HepG2 (cell line): ENCODE results near the gene ERLIN1. TPM values are rescaled to one million over a fixed set of nuclear protein-coding genes. Genes with fewer than 3 reads are reported as not detected.

ENCODE experiments used
- CEBPZ ChIP-seq: IDR thresholded peaks from 2 replicates; pipeline ENCODE4 v1.6.1; 2012; ENCODE audit warnings: low read length, improper control_type of control experiment
- FOXC1 ChIP-seq: sonication (generic); formaldehyde crosslinking; IDR thresholded peaks from 2 replicates; pipeline ENCODE4 v1.8.0; 2022; ENCODE audit warnings: mild to moderate bottlenecking, missing genetic modification reagents, borderline replicate concordance
- JARID2 ChIP-seq: sonication (generic); formaldehyde crosslinking; IDR thresholded peaks from 2 replicates; pipeline ENCODE4 v1.8.1; 2023; ENCODE audit warnings: missing genetic modification reagents, inconsistent platforms; ENCODE audit not compliant: insufficient replicate concordance
- KAT8 ChIP-seq: IDR thresholded peaks from 2 replicates; pipeline ENCODE4 v1.6.1; 2016; ENCODE audit warnings: missing genetic modification reagents, missing compliant biosample characterization
- KDM1A ChIP-seq: IDR thresholded peaks from 2 replicates; pipeline ENCODE4 v1.6.1; 2016; ENCODE audit warnings: missing compliant biosample characterization
- MAF1 ChIP-seq: sonication (generic); formaldehyde crosslinking; IDR thresholded peaks from 2 replicates; pipeline ENCODE4 v1.5.0; 2020; ENCODE audit warnings: missing genetic modification reagents, borderline replicate concordance
- NCOR1 ChIP-seq: fragments of 200-600 bp; sonication (generic); IDR thresholded peaks from 2 replicates; pipeline ENCODE4 v1.7.0; 2017; ENCODE audit warnings: antibody characterized with exemption, low read length, borderline replicate concordance
- NFIC ChIP-seq: IDR thresholded peaks from 2 replicates; pipeline ENCODE4 v1.6.1; 2012; ENCODE audit warnings: mild to moderate bottlenecking, low read length, inconsistent platforms
- SMAD9 ChIP-seq: sonication (generic); formaldehyde crosslinking; IDR thresholded peaks from 2 replicates; pipeline ENCODE4 v1.5.1; 2020; ENCODE audit warnings: mild to moderate bottlenecking, missing genetic modification reagents
- ZNF280B ChIP-seq: sonication (generic); formaldehyde crosslinking; IDR thresholded peaks from 2 replicates; pipeline ENCODE4 v1.5.0; 2020; ENCODE audit warnings: missing genetic modification reagents, mild to moderate bottlenecking, borderline replicate concordance
- ZNF562 ChIP-seq: sonication (generic); formaldehyde crosslinking; IDR thresholded peaks from 2 replicates; pipeline ENCODE4 v1.8.0; 2022; ENCODE audit warnings: missing genetic modification reagents, borderline replicate concordance
- ZNF646 ChIP-seq: sonication (generic); formaldehyde crosslinking; IDR thresholded peaks from 2 replicates; pipeline ENCODE4 v1.9.0; 2021; ENCODE audit warnings: mild to moderate bottlenecking, missing genetic modification reagents
- ZNF768 ChIP-seq: sonication (generic); formaldehyde crosslinking; IDR thresholded peaks from 2 replicates; pipeline ENCODE4 v1.4.0; 2020; ENCODE audit warnings: missing genetic modification reagents
- ZSCAN30 ChIP-seq: sonication (generic); formaldehyde crosslinking; IDR thresholded peaks from 2 replicates; pipeline ENCODE4 v1.5.0; 2020; ENCODE audit warnings: mild to moderate bottlenecking, missing genetic modification reagents
- polyA plus RNA-seq, 8 experiments: library from polyadenylated mRNA; depleted of rRNA in 3 of 8; stranded (reverse) in 7 of 8; unstranded in 1 of 8; fragments of >200 nt; fragmentation: Illumina TruSeq in 4 of 8; extraction: Trizol in 4 of 8; gene quantifications; 2 replicates each; pipeline versions ENCODE4 v1.2.1 to v1.2.3, GENCODE V29; 2011 to 2016; ENCODE audit warnings: low read depth in 4 of 8, missing spikeins in 1 of 8, mixed read lengths in 1 of 8; ENCODE audit not compliant: insufficient read depth in 1 of 8
- total RNA-seq, 5 experiments: library from RNA; depleted of rRNA; stranded (reverse); fragments of >200 nt; fragmentation: Illumina TruSeq; extraction: Trizol; gene quantifications; 2 replicates each; pipeline ENCODE4 v1.2.3, GENCODE V29; 2016; ENCODE audit warnings: low read depth in 1 of 5
- TF ChIP-seq, protein P1 (sequence below): IDR thresholded peaks from 2 replicates; pipeline ENCODE4 v1.6.1; 2012; ENCODE audit warnings: low read depth, low read length, improper control_type of control experiment

The ERLIN1 gene
- total and polyA plus RNA-seq, 2 of the 13 experiments (the other 11 are each of a cell fraction or from before 2014, with no cell fraction given), result 56.8 to 69.3 TPM

- TF ChIP-seq CEBPZ, result no peak
- TF ChIP-seq, protein P1, sequence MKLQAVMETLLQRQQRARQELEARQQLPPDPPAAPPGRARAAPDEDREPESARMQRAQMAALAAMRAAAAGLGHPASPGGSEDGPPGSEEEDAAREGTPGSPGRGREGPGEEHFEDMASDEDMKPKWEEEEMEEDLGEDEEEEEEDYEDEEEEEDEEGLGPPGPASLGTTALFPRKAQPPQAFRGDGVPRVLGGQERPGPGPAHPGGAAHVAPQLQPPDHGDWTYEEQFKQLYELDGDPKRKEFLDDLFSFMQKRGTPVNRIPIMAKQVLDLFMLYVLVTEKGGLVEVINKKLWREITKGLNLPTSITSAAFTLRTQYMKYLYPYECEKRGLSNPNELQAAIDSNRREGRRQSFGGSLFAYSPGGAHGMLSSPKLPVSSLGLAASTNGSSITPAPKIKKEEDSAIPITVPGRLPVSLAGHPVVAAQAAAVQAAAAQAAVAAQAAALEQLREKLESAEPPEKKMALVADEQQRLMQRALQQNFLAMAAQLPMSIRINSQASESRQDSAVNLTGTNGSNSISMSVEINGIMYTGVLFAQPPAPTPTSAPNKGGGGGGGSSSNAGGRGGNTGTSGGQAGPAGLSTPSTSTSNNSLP, result peak; percentile 27; the same call in 1 of the 2 replicates
- TF ChIP-seq NFIC, result no peak
- TF ChIP-seq ZNF562 (CRISPR knock-in tag), result peak; percentile 83; the same call in 1 of the 2 replicates
- no peak for TF ChIP-seq KDM1A (CRISPR knock-in tag)
- no peak; the same call in 1 of the 2 replicates for TF ChIP-seq ZSCAN30 (CRISPR knock-in tag)
- TF ChIP-seq SMAD9, result 0 out of 2 replicates have a peak, but pooled peaks have one; percentile 14
- TF ChIP-seq ZNF646, result no peak
- TF ChIP-seq FOXC1, result peak; percentile 77; the same call in 1 of the 2 replicates
- TF ChIP-seq KAT8 (CRISPR knock-in tag), result peak; percentile 86
- peak; percentile 73; the same call in 1 of the 2 replicates for TF ChIP-seq MAF1 (CRISPR knock-in tag)
- TF ChIP-seq NCOR1, result peak; percentile 24; the same call in 1 of the 2 replicates
- TF ChIP-seq ZNF768, result peak; percentile 63
- no peak for TF ChIP-seq ZNF280B (CRISPR knock-in tag)
- TF ChIP-seq JARID2, result no peak
These were observed at the start of gene ERLIN1 (continued) for GRCh38 chr10:100185364-100186252.
